Smooth muscle cell (in vitro differentiated cells): ENCODE results near the gene CDK5RAP1. TPM values are rescaled to one million over a fixed set of nuclear protein-coding genes. Genes with fewer than 3 reads are reported as not detected.

Experiments
- DNase-seq: peaks from one replicate; lab custom pipeline; 2025; ENCODE audit not compliant: unreplicated experiment; lab: John Stamatoyannopoulos, UW
- H2AFZ ChIP-seq: fragments of 200-600 bp; sonication (generic); 2 replicates; pipeline ENCODE4 v1.6.0; 2016; ENCODE audit warnings: antibody characterized with exemption, low read depth, mild to moderate bottlenecking
- H3F3A ChIP-seq: fragments of 200-600 bp; sonication (generic); 2 replicates; pipeline ENCODE4 v1.6.0; 2017; ENCODE audit warnings: antibody characterized with exemption, low read depth
- H3K27ac ChIP-seq: fragments of 200-600 bp; sonication (generic); 2 replicates; pipeline ENCODE4 v1.5.1; 2016; ENCODE audit warnings: low read depth, mild to moderate bottlenecking
- H3K27me3 ChIP-seq: fragments of 200-600 bp; sonication (generic); 2 replicates; pipeline ENCODE4 v1.6.1; 2016; ENCODE audit warnings: low read depth, mild to moderate bottlenecking
- H3K36me3 ChIP-seq: fragments of 200-600 bp; sonication (generic); 2 replicates; pipeline ENCODE4 v1.5.1; 2016; ENCODE audit warnings: low read depth
- H3K4me1 ChIP-seq: fragments of 200-600 bp; sonication (generic); 2 replicates; pipeline ENCODE4 v1.5.1; 2016; ENCODE audit warnings: low read depth
- H3K4me2 ChIP-seq: fragments of 200-600 bp; sonication (generic); 2 replicates; pipeline ENCODE4 v1.6.0; 2016; ENCODE audit warnings: mild to moderate bottlenecking
- H3K4me3 ChIP-seq: fragments of 200-600 bp; sonication (generic); 2 replicates; pipeline ENCODE4 v1.5.1; 2016; ENCODE audit warnings: mild to moderate bottlenecking
- H3K79me2 ChIP-seq: fragments of 200-600 bp; sonication (generic); 2 replicates; pipeline ENCODE4 v1.6.0; 2016; ENCODE audit warnings: low read depth, mild to moderate bottlenecking
- H3K9ac ChIP-seq: fragments of 200-600 bp; sonication (generic); 2 replicates; pipeline ENCODE4 v1.6.0; 2016; ENCODE audit warnings: low read depth
- H3K9me3 ChIP-seq: fragments of 200-600 bp; sonication (generic); replicated peaks from 2 replicates; pipeline ENCODE4 v1.5.1; 2016; ENCODE audit warnings: low read depth
- H4K20me1 ChIP-seq: fragments of 200-600 bp; sonication (generic); 2 replicates; pipeline ENCODE4 v1.6.0; 2016; ENCODE audit warnings: low read depth
- CTCF ChIP-seq: fragments of 200-600 bp; sonication (generic); IDR thresholded peaks from 2 replicates; pipeline ENCODE4 v1.5.1; 2017; ENCODE audit warnings: borderline replicate concordance, mild to moderate bottlenecking, antibody characterized with exemption; ENCODE audit not compliant: insufficient read depth, poor library complexity, severe bottlenecking
- WGBS: methylation state at CpG from one replicate; pipeline ENCODE4 v1.1.7; 2016; ENCODE audit warnings: low lambda C conversion rate; 5-methylcytosine and 5-hydroxymethylcytosine counted together
- polyA plus RNA-seq: library from polyadenylated mRNA; unstranded; fragments of >200 nt; fragmentation: Nextera tagmentation; extraction: Ambion mirVana; gene quantifications from 2 replicates; pipeline ENCODE4 v1.2.1, GENCODE V29; 2016
- total RNA-seq: library from RNA; depleted of rRNA; stranded (reverse); fragments of >200 nt; gene quantifications from 2 replicates; pipeline ENCODE4 v1.2.3, GENCODE V29; 2014

Gene CDK5RAP1
- total and polyA plus RNA-seq, 2 experiments from 2014 or later = 29.5 to 54.7 TPM

GRCh38 chr20:33325350-33325749 lies 76.0 kb downstream of the CDK5RAP1 start:
- TF ChIP-seq CTCF = no peak
- 94% methylated on average over 2 of the region's 2 CpGs for WGBS
- H3K4me2 ChIP-seq = no peak overlapping the region
- peaks cover 12% of the 10 kb centered on the region for H3K27me3 ChIP-seq
- no peaks in the 10 kb centered on the region for H3K4me1 ChIP-seq
- no peak for DNase-seq
- no peaks in the 10 kb centered on the region for H3F3A ChIP-seq
- H3K9me3 ChIP-seq = no peaks in the 10 kb centered on the region
- no peaks in the 10 kb centered on the region for H3K36me3 ChIP-seq
- no peak overlapping the region for H2AFZ ChIP-seq
- no peaks in the 10 kb centered on the region for H4K20me1 ChIP-seq
- no peak overlapping the region for H3K4me3 ChIP-seq
- H3K27ac ChIP-seq = no peak overlapping the region
- no peaks in the 10 kb centered on the region for H3K79me2 ChIP-seq
- H3K9ac ChIP-seq = no peak overlapping the region

GRCh38 chr20:33323236-33323635 lies 78.1 kb downstream of the CDK5RAP1 start:
- Histone ChIP-seq H3K79me2 (no peaks in the 10 kb centered on the region), H2AFZ (no peak overlapping the region), H3K4me3 (no peak overlapping the region), H3K9me3 (no peaks in the 10 kb centered on the region), H4K20me1 (no peaks in the 10 kb centered on the region), H3K36me3 (no peaks in the 10 kb centered on the region), H3K9ac (no peak overlapping the region), H3K4me1 (no peaks in the 10 kb centered on the region), H3F3A (no peaks in the 10 kb centered on the region), H3K27ac (no peak overlapping the region), H3K27me3 (no peaks in the 10 kb centered on the region), H3K4me2 (no peak overlapping the region)
- TF ChIP-seq CTCF = no peak
- no peak for DNase-seq
- 88% methylated on average over 8 of the region's 8 CpGs for WGBS

- Histone ChIP-seq H4K20me1 (no peaks in the 10 kb centered on the region), H3K27ac (no peak overlapping the region), H3K79me2 (no peaks in the 10 kb centered on the region), H2AFZ (no peak overlapping the region), H3K4me2 (no peak overlapping the region), H3K27me3 (no peaks in the 10 kb centered on the region), H3K9ac (no peak overlapping the region), H3K4me1 (no peaks in the 10 kb centered on the region), H3K9me3 (no peaks in the 10 kb centered on the region), H3F3A (no peaks in the 10 kb centered on the region), H3K4me3 (no peak overlapping the region), H3K36me3 (no peaks in the 10 kb centered on the region)
- TF ChIP-seq CTCF = no peak
- DNase-seq = no peak
- 72% methylated on average over 3 of the region's 3 CpGs for WGBS
Observed at GRCh38 chr20:33322456-33322855, 78.9 kb downstream of the CDK5RAP1 start.

GRCh38 chr20:33320006-33320405 lies 81.3 kb downstream of the CDK5RAP1 start:
- WGBS = 85% methylated on average over 10 of the region's 10 CpGs
- Histone ChIP-seq H3K79me2 (no peaks in the 10 kb centered on the region), H4K20me1 (no peaks in the 10 kb centered on the region), H3F3A (no peaks in the 10 kb centered on the region), H3K9ac (no peak overlapping the region), H3K36me3 (no peaks in the 10 kb centered on the region), H3K27me3 (no peaks in the 10 kb centered on the region), H3K4me1 (no peaks in the 10 kb centered on the region), H3K9me3 (no peaks in the 10 kb centered on the region), H3K4me3 (no peak overlapping the region), H3K4me2 (no peak overlapping the region), H2AFZ (no peak overlapping the region), H3K27ac (no peak overlapping the region)
- TF ChIP-seq CTCF = no peak
- no peak for DNase-seq
